RPMI7951 (cell line): ENCODE data around the gene LCOR. TPM values are rescaled to one million over a fixed set of nuclear protein-coding genes. Genes with fewer than 3 reads are reported as not detected.
"Not testable (repeated sequence)": the region's sequence is repeated elsewhere in the genome, so short reads cannot be mapped to it uniquely, and the experiment has no call there.

ENCODE experiments used
- DNase-seq: peaks from one replicate; pipeline ENCODE4 v3.0.0-alpha.2; 2012; ENCODE audit warnings: low read depth
- total RNA-seq: library from RNA; depleted of rRNA; stranded (reverse); fragments of >200 nt; shearing (Covaris generic); gene quantifications from 2 replicates; pipeline ENCODE4 v1.2.3, GENCODE V29; 2014; rRNA removed

LCOR gene
- 7.4 and 13.0 TPM in 2 replicates for total RNA-seq

DNA sequence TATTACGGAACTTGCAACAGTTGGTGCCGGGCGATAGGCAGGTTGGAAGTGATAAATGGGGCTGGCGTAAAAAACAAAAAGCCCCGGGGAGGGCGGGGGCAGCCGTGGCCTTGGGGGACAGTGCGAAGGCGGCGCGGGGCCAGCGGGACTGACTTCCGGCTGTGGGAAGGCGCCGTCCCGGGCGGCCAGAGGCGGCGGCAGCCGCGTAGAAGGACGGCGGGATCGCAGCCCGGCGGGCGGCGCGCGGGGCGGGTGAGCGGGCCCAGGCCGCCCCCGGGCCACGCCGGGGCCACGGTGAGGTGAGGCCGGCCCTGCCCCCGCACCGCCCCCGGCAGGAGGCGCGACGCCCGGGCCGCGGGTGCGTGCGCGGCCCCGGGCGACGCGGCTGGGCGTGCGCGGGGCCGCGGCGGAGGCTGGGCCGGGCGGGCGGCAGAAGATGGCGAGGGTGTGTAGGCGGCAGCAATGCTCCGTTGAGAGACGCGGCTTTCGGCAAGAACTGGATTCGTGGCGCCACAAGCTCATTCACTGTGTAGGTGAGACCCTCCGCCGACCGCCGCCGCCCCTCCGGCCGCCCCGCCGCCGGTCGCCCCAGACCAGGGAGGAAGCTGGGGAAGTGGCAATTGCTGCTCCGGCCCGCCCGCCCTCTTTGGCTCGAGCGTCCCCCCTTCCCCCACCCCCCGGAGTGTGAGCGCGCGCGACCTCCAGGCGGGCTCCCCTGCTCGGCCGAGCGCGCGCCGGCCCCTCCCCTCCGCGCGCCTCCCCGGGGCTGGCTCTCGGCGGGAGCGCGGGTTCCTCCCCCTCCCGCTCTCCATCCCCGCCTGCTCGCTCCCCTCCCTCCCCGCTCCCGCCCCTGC lies at the start of gene LCOR:
Gene LCOR (plus strand): TSS at position 432 of the 854 bp plus-strand sequence. CDS start 116,760 bp downstream, outside the sequence.
- DNase-seq: peak; percentile 86

- DNase-seq: no peak
Observed at GRCh38 chr10:96784253-96784652, 47.8 kb upstream of the LCOR start.

- no peak for DNase-seq
Observed at GRCh38 chr10:96789571-96790108, 42.5 kb upstream of the LCOR start.

GRCh38 chr10:96791902-96792301 lies 40.2 kb upstream of the LCOR start:
- no peak for DNase-seq

DNA sequence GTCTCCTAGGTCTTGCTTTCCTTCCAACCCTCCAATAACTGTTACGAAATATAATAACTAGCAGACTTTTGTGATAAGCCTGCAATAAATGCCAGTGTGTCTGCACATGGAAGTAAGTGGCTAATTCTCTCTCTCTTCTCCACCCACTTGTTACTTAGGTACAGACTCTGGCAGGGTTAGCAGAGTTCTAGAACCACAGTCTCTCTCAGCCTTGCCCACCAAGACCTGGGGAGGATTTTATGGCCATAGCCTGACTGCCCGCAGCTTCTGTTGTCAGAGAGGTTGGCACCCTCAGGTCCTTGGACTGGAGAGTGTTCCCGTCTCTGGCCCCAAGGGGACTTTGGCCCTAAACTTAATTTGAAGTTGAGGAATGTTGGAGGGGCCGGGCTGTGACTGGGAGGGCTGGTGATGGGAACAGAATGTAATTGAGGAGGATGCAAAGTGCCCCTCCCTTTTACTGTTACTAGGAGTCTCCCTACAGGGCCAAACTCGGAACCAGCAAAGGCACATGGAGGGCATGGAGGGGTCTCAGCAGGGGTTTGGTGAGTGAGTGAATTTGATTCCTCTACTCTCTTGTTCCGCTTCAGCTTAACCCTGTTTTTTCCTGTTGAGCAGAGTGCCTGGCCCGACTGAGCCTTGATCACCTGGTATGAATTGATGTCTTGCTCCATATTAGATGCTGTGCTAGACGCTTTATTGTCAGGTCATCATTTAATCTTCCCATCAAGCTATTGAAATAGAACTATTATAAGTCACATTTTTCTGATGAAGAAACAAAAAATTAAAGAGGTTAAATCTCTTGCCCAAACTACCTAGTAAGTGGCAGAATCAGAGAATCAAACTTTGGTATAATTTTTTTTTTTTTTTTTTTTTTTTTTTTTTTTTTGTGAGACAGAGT lies 37.0 kb upstream of the LCOR start:
- peak; percentile 1 for DNase-seq

- DNase-seq: no peak
Observed at GRCh38 chr10:96797485-96797884, 34.6 kb upstream of the LCOR start.

DNA sequence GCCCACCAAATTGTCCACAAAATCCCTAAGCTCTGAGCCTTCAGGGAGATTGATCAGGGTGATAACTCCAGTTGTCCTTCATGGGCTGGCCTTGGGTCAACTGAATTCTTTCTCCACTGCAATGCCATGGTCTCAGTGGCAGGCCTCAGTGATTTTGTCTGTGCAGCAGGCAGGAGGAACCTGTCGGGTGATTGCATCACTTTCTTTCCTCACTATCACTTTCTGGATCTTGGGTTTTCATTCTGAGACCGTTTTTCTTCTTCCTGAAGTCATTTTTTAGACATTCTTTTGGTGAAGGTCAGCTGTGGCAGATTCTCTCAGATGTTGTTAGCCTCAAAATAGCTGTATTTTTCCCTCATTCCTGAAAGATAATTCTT lies 28.8 kb upstream of the LCOR start:
- no peak for DNase-seq

DNA sequence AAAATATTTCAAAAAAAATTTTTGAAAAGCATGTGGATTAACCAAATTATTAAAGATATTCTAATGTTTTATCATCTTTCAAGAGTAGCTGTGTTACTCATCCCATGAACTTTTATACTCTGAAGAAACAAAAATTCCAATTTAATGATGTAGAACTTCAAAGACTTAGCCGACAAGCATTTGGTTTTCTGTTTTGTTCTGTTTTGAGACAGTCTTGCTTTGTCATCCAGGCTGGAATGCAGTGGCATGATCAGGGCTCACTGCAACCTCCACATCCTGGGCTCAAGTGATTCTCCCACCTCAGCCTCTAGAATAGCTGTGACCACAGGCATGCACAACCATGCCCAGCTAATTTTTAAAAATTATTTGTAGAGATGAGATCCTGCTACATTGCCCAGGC lies 17.8 kb upstream of the LCOR start:
- peak; percentile 77 for DNase-seq

- DNase-seq: not testable (repeated sequence)
Observed at GRCh38 chr10:96818971-96819370, 13.1 kb upstream of the LCOR start.

- no peak for DNase-seq
Observed at GRCh38 chr10:96820765-96821164, 11.3 kb upstream of the LCOR start.

- DNase-seq: no peak
Observed at GRCh38 chr10:96826438-96826837, 5.7 kb upstream of the LCOR start.

- DNase-seq: no peak
Observed at GRCh38 chr10:96828609-96829008, 3.5 kb upstream of the LCOR start.

- DNase-seq: no peak
Observed at GRCh38 chr10:96829029-96829773, 2.9 kb upstream of the LCOR start.

- no peak for DNase-seq
Observed at GRCh38 chr10:96830511-96831199, 1.4 kb upstream of the LCOR start.

GRCh38 chr10:96831200-96831866 lies 765 bp upstream of the LCOR start:
- no peak for DNase-seq

GRCh38 chr10:96832721-96833219 lies 672 bp downstream of the LCOR start:
- peak; percentile 70 for DNase-seq

DNA sequence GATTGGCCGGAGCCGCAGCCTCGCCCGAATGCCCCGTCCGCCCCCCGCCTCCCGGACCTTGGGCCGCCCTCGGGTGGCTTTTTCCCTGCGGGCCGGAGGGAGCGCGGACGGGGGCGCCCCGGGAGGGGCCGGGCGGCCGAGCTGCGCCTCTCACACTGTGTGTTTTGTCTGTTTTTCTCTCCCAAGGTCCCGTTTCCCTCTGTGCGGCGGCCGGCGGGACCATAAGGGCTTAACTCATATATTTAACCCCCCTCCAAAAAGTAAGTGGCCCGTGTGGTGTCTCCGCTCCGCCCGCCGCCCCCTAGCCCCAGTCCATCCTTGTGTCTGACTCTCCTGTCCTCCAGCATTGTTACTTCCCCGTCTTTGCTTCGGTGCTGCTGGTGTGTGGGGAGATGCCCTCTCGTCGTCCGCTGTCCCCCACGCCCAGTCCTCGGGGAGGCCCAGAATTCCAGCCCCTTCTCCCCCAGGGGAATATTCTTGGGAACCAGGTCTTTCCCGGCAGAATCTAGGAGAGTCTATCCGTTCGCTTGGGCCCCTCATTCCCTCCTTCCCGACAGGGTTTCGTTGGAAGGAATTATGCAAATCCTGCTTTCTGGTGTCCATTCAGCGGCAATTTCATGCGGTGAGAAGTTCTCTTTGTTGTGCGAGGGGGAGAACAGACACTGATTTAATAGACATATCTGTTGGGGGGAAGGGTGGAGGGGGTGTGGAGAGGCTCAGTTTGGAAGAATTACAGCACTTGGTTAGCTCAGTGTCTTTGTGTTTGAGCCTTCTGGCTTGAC lies 1.3 kb downstream of the LCOR start:
- peak; percentile 41 for DNase-seq

GRCh38 chr10:96834120-96834519 lies 2.0 kb downstream of the LCOR start:
- DNase-seq: no peak

- DNase-seq: no peak
Observed at GRCh38 chr10:96835899-96836298, 3.8 kb downstream of the LCOR start.
